Smooth muscle cell of the brain vasculature (primary cell): ENCODE measurements around the gene TACC2.
A peak's percentile ranks its signal among the peaks of the same experiment; 100 is the strongest.
"Not testable (repeated sequence)": the region's sequence is repeated elsewhere in the genome, so short reads cannot be mapped to it uniquely, and the experiment has no call there.

ENCODE experiments used
- DNase-seq: peaks from one replicate; pipeline ENCODE4 v3.0.0-alpha.2; 2012; ENCODE audit warnings: low read depth, low spot score

The TACC2 gene

GRCh38 chr10:122091722-122092121 is 102.8 kb downstream of the TACC2 start:
- DNase-seq: no peak

GRCh38 chr10:122093076-122093475 is 104.1 kb downstream of the TACC2 start:
- DNase-seq: no peak

GRCh38 chr10:122096181-122096580 is 107.2 kb downstream of the TACC2 start:
- DNase-seq: not testable (repeated sequence)

GRCh38 chr10:122096705-122097104 is 107.7 kb downstream of the TACC2 start:
- DNase-seq: no peak

- no peak for DNase-seq
Observed at GRCh38 chr10:122097935-122098334, 109.0 kb downstream of the TACC2 start.

- no peak for DNase-seq
Observed at GRCh38 chr10:122098924-122099323, 110.0 kb downstream of the TACC2 start.

- no peak for DNase-seq
Observed at GRCh38 chr10:122099562-122099961, 110.6 kb downstream of the TACC2 start.

- DNase-seq: no peak
Observed at GRCh38 chr10:122102146-122102868, 113.3 kb downstream of the TACC2 start.

GRCh38 chr10:122102869-122103525 is 114.0 kb downstream of the TACC2 start:
- DNase-seq: no peak

GRCh38 chr10:122103592-122103991 is 114.6 kb downstream of the TACC2 start:
- no peak for DNase-seq

GRCh38 chr10:122108786-122109185 is 119.8 kb downstream of the TACC2 start:
- DNase-seq: not testable (repeated sequence)

GRCh38 chr10:122112021-122112616 is 123.2 kb downstream of the TACC2 start:
- no peak for DNase-seq

- peak; percentile 82 for DNase-seq
Observed at GRCh38 chr10:122112625-122113160, 123.7 kb downstream of the TACC2 start.

- no peak for DNase-seq
Observed at GRCh38 chr10:122113161-122113944, 124.4 kb downstream of the TACC2 start.

- no peak for DNase-seq
Observed at GRCh38 chr10:122113945-122114747, 125.2 kb downstream of the TACC2 start.

- DNase-seq: no peak
Observed at GRCh38 chr10:122115874-122116273, 126.9 kb downstream of the TACC2 start.

- DNase-seq: no peak
Observed at GRCh38 chr10:122116331-122116730, 127.4 kb downstream of the TACC2 start.

GRCh38 chr10:122117475-122117874 is 128.5 kb downstream of the TACC2 start:
- no peak for DNase-seq

- DNase-seq: no peak
Observed at GRCh38 chr10:122120008-122120744, 131.2 kb downstream of the TACC2 start.

GRCh38 chr10:122121059-122121458 is 132.1 kb downstream of the TACC2 start:
- DNase-seq: no peak
